KBM-7 (cell line): ENCODE results near the gene SFXN5.
"Not testable (repeated sequence)": the region's sequence is repeated elsewhere in the genome, so short reads cannot be mapped to it uniquely, and the experiment has no call there.

ENCODE experiments used
- DNase-seq: peaks from one replicate; pipeline ENCODE4 v3.0.0-alpha.2; 2015
- in situ Hi-C: fragments of 300-500 bp; cut with MboI; formaldehyde crosslinking; loops from 2 replicates; pipeline ENCODE4 v1.14.3; 2020; ENCODE audit warnings: low sequenced_read_pairs, low pct_unique_long_range_greater_than_20kb, mixed read lengths

The SFXN5 gene

DNA sequence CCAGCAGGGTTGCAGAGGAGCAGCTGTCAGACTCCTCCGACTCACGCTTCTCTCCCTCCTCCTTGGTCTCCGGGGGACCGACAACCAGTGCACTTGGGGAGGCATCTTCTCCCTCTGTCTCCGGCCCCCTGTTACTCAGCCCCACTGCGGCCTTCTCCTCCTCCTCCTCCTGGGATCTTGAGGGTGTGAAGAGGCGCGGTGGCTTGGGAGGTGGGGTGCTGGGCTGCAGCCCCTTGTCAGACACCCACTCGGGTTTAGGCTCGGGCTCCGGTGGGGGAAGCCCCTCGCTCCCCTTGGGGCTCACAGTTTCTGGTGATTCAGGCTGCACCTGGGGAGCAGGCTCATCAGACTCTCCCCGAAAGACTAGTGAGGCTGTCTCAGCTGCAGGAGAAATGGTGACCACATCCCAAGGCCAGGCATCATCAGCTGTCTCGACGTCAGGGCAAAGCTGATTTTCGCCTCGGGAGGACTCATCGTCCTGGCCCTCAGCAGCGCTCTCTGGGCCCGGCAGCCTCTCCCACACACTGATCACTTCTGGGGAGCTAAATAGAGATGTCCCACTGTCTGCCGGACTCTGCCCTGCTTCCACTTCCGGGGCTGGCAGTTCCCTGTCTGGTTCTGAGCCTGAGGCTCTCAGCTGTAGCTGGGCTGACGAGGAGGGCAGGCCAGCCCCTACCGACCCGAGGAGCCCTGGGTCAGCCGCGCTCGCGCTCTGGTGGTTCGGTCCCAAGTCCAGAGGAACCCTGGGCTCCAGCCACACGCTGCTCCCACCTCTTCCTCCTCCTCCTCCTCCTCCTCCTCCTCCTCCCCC, 9.0 kb upstream of the SFXN5 start:
- in situ Hi-C loops: no loop called here
- no peak for DNase-seq

DNA sequence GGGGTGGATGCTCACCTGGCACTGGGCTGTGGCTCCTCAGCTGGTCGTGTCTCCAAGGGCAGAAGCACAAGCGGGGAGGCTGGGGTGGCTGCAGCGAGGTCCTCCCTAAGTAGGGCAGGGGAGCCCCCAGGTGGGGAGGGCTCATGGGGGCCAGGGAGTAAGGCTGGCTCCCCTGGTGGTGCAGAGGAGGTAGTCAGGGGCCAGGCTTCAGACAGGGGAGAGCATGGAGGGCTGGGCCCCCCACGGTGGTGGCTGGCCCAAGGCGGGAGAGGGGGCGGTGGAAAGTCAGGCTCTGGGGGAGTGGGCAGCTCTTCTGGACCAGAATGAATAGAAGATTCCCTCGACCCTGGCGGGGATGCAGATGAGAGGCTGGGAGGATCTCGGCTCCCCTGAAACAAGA, 8.1 kb upstream of the SFXN5 start:
- DNase-seq: no peak
- in situ Hi-C loops: no loop called here

DNA sequence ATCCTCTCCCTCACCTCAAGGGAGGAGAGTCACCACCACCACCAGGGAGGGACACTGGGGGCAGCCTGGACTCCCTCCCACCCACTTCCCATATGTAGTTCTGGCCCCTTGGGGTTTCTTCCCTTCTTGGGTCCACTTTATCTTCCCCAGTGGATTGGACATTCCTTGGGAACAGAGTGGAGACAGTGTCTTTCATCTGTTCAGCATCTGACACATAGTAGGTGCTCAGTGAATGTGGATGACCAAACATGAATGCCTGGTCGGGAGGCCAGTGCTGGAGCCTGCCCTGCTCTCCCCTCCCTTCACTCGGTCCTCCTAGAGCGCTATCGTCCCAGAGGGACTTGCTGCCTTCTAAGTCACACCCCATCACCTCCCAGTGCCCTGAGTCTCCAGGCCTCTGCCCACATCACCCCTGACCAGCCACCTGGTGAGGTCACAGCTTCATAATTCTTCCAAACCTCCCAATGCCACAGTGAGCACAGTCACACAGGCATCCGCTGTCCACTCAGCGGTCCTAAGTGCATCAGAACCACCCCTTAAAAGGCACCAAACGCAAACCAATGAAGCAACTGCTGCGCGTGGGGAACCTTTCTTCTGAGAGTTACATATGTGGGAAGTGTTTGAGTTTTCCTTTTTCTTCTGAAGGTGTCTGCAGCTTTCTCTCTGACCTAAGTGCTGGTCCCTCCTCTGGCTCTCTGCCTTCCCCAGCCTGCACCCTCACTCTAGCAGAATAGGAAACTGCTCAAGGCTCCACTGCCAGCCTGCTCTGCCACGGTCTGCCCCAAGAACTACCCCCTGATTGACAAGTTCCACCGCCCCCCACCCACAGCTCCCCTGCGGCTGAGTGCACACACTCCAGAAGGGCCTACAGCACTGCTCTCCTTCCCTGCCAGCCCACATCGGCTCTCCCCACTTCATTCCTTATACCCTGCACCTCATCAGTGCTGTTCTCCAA, 7.2 kb upstream of the SFXN5 start:
- DNase-seq: no peak
- in situ Hi-C loops: no loop called here

DNA sequence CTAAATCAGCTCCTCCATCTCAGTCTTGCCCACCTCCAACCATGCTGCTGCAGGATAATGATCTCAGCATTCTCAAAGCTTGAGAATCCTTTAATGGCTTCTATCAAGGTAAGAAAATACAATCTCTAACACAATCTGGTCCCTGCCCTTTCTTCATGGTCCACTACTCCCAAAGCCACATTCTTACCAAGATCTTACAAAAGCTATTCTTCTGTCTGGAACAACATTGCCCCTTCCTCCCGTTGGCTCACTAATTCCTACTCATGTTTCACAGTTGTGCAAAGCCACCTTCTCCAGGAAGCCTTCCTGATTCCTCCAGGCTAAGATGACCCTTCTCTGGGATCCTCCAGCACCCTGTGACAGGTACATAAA, 5.9 kb upstream of the SFXN5 start:
- in situ Hi-C loops: no loop called here
- no peak for DNase-seq

DNA sequence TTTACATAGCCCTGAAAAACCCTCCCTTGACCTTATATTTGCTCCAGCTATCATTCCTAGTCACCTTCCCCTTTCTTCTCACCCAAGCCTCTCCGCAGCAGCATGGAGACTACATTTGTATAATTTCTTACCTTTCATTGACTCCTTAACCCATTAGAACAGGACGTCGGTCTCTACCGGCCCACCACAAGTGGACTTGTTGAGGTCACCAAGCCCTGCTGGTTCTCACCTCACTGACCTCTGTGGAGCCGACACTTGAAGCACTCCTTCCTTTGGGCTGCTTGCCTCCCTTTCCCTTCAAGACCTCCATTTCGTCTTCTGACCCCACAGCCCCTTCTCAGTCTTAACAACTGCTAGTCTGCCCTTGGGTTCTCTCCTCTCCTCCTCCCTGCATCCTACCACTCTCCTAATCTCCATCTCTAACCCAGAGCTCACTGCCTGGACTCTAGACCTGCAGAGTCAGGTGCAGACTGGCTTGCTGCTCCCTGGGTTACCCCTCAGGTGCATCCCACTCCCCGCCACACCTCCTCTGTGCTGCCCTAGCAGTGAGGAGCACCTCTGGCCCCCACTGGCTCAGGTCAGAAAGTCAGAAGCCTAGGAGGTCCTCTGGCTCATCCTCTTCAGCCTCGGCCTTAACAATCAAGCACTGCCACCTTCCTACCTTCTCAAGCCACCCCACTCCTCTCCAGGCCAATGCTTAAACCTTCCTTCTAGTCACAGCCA, 5.3 kb upstream of the SFXN5 start:
- DNase-seq: no peak
- in situ Hi-C loops: no loop called here

DNA sequence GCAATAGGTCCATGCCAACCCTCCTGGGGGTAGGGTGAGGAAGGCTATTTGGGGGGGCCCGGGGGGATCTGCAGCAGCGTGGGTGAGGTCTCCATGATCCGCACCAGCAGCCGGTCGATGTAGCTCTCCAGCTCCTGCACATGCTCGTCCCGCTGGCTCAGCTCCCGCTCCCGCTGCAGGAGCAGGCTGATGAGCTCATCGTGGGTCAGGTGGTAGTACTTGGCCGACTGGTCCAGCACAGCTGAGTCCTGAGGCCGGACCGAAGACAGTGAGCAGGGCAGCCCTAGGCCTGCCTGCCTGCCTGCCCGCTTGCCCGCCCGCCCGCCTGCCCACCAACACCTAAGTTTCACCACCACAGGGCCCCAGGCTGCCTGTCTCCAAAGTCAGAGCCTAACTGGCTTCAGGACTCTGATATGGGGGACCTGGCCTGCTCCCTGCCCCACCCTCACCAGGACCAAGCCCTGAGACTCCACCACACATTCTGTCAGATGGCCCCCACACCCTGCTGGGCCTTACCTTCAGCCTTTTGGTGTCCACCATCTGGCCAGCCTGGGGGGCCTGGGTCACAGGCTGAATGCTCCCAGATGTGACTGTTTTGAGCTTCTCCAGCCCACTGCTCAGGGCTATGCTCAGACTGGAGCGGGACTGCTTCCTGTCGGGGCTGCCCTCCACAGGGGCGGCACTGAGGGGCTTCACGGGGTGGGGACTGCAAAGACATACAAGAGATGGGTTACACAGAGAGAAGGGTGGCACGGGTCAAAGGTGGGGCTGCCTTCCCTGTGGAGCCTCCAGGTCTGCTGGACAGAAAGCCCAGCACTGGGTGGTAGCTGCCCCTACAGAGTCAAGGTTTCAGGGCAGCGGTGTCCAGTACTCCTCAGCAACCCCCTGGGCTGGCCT, 4.2 kb upstream of the SFXN5 start:
- in situ Hi-C loops: no loop called here
- DNase-seq: no peak

DNA sequence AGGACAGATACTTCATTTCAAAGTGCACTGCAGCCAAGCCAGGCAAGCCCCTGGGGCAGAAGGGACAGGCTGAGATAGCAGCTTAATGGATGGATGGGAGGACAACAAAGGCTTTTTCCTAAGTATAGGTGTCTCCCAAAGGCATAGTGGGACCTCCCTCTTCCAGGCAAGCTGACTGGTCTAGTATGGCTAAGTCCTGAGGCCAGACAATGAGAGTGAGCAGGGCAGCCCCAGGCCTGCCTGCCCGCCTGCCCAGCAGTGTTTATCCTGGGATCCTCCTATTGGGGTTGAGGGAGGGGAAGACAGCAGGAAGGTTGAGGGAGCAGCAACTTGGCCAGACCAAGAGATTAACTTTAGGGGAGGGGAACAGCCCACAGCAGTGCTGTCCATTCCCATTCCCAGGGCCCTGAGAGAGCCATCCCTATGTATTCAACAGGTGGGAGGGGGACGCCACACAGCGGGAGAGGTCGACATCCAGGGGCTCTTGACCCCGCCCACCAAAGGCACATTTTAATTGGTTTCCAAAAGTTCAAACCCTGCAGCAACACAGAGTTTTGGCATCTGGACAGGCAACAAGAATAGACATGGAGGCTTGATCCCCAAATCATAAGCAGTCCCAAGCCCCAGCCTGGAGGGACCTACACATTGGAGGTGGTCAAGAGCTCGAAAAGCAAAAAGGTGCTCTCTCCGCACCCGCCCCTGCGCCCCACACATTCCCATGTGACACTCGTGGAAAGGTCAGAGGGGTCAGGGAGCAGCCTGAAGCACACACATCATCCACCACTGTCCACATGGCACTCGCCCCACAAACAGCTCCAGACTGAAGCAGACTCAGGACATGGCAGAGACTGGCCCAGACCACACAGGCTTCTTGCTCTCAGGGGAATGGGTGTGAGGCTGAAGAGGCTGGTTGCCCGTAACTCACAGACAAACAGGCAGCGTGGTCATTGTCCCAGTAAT, 2.9 kb upstream of the SFXN5 start:
- in situ Hi-C loops: no loop called here
- no peak for DNase-seq

DNA sequence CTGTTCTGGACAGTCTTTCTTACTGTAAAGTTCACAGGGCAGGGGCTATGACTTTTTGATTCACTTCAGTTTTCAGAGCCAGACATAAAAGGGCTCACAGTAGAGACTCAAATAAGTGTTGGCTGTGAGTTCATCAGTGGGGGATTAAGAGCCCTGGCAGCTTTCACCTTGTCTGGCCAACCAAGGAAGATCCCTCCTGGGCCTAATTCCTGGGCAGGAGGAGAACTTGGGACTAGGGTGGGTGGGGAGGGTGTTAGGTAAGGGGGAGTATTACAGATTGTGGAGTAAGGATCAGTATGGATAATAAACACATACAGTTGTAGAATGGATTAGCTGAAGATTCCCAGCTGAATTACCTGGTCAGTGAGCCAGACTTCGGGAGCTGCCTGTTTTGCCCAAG, 904 bp upstream of the SFXN5 start:
- in situ Hi-C loops: no loop called here
- no peak for DNase-seq

DNA sequence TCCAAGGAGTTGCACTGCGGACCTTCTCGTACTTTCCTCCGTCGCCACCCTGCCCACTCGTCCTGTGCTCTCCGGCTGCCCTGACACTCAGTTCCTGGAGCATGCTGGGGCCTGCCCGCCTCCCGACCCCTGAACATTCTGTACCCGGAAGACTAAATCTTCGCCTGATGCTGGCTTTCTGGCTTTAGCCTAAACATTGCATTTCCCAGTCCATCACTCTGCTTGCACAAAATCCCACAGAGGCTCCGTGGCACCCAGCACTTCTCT, 550 bp upstream of the SFXN5 start:
- in situ Hi-C loops: no loop called here
- no peak for DNase-seq

DNA sequence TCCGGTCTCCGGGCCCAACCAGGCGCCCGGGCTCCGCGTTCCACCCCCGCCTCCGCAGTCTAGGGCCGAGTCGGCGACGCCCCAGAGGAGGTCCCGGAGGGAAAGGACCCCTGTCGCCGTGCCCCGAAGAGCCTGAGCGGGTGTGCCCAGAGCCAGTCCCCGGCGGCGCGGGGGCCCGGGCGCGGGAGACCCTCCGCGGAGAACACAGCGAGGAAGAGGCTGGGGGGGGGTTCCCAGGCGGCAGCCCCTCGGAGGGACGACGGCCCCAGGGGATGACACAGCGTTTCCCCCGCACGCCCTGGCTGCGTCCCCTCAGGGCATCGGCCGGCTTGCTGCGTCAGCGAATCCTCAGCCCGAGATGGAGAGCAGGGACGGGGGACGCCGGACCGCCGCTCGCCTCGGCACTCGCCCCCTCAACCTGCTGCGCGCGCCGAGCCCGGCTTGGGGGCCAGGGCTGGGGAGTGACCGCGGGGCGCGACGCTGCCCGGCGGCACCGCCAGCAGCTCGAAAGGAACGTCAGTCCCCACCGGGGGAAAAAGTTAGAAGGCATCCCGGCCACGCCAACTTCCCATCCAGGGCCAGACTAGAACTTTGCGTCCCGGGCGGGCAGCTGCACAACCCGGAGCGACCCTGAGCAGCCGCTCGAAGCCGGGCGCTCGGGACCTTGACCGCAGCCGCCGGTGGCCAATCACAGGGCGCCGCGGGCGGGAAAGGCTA, 711 bp downstream of the SFXN5 start:
- no peak for DNase-seq
- in situ Hi-C loops: no loop called here

DNA sequence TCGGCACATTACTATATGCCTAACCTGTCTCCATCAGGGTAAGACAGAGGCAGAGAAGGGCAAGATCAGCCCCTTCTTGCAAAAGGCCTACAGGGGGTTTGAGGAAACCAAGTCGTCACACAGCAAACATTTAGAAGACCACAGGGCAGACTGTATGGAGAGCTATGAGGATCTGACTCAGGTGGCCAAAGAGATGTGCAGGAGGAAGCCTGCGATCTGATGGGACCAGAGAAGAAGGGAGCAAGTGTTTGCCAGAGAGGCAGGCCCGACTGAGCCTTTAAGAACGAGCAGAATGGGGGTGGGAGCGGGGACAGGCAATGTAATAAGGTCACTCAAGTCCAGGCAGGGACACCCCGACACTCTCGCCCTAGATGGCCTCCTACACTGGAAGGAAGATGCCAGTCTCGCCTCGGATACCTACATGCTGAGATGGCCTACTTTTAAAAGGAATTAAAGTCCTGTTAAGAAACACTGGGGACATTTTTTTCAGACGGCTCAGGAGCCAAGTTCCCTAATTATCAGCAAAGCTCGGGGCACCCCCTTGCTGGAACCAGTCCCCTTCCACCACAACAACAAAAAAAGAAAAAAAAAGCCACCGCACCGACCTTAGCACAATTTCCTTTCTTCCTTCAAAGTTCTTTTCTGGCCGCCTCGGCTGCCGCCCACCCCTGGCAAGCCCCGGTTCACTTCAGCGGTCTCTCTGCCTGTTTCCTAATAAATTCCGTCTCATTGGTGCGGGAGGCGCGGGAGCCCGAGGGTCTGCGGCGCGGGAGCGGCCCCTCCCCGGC, 1.5 kb downstream of the SFXN5 start:
- in situ Hi-C loops: no loop called here
- peak; percentile 32 for DNase-seq

DNA sequence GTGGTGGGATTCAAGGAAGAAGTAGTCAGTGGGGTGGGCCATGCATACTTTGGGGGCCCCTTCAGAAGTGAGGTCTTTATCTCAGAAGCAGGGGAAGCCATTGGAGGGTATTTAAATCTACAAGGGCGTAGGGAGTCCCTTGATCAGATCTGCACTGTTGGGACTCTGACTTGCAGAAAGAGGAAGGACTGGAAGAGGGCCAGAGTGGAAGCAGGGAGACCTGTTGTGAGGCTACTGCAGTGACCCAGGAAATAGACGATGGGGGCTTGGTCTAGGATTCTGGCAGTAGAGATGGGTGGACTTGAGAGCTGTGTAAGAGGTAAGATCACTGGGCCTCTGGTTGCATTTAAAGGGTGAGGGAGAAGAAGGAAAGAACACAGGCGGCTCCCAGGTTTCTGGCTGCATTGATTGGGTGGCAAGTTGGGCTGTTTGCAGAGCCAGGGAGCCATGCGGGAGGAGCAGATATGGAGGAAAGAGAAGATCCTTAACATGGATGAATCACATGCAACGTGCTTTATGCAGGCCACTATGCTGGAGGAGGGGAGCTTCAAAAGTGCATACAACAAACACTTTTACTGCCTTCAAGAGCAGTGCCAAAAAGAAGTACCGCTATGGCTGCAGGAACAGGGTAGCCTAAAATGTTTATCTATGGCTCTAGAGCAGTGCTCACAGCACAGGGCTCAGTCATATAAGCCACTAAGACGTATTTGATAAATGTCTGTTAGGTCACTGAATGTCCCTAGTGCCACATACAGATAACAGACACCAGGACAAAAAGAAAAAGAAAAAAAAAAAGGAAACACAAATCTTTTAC, 2.3 kb downstream of the SFXN5 start:
- in situ Hi-C loops: no loop called here
- peak; percentile 35 for DNase-seq

DNA sequence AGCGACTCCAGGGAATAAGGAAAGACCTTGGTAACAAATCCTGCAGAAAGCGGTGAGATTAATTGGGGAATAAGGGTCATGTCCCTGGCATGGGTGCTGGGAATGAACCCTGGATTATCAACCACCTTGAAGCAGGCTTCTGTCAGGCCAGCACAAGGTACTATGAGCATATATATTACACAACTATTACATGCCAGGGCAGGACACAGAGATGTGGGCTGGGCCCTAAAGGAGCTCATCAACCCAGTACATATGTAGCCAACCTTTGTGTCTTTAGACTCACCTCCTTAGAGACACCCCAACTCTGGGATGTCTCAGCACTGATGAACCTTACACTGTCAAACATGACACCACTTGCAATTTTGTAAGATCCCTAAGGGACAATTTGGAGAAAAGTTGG, 3.4 kb downstream of the SFXN5 start:
- in situ Hi-C loops: no loop called here
- no peak for DNase-seq

DNA sequence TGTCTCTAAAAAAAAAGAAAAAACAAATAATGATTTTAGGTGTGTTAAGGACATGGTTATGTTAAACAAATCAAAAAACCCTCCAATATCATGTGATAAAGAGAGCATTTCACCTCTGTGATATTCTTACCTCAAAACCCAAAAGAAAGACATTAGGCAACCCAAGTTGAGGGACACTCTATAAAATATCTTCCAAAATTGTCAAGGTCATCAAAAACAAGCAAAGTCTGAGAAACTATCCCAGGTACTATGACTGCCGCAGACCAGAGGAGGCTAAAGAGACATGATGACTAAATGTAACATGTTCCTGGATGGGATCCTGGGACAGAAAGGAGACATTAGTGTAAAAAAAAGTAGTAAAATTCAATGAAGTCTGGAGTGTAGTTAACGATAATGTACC, 4.5 kb downstream of the SFXN5 start:
- DNase-seq: no peak

DNA sequence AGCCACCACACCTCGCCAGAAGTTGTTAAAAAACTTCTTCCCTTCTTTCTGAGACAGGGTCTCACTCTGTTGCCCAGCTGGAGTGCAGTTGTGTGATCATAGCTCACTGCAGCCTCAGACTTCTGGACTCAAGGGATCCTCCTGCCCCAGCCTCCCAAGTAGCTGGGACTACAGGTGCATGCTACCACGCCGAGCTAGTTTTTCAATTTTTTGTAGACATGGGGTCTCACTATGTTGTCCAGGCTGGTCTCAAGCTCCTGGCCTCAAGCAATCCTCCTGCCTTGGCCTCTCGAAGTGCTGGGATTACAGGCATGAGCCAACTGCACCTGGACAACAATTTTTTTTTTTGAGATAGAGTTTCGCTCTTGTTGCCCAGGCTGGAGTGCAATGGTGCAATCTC, 6.4 kb downstream of the SFXN5 start:
- DNase-seq, in situ Hi-C loops: not testable (repeated sequence)

More for the DNA sequence above, 4.5 kb downstream of the SFXN5 start:
- in situ Hi-C loops: no loop called here
